Large intestine (tissue), 3 donors: ENCODE results near the gene C14orf180. TPM values are rescaled to one million over a fixed set of nuclear protein-coding genes. Genes with fewer than 3 reads are reported as not detected.
A peak's percentile ranks its signal among the peaks of the same experiment; 100 is the strongest.

ENCODE experiments used
- DNase-seq, 2 donors: peaks; one replicate each; pipeline versions ENCODE4 v3.0.0 to v3.0.0-alpha.2; 2013
- H3K27ac ChIP-seq: one replicate; pipeline ENCODE4 v1.5.1; 2013; ENCODE audit warnings: low read length
- H3K27me3 ChIP-seq: 2 replicates; pipeline ENCODE4 v1.6.1; 2013; ENCODE audit warnings: low read length; ENCODE audit not compliant: control insufficient read depth, insufficient read depth
- H3K36me3 ChIP-seq: 2 replicates; pipeline ENCODE4 v1.6.1; 2013; ENCODE audit warnings: low read length; ENCODE audit not compliant: control insufficient read depth, insufficient read depth
- H3K4me1 ChIP-seq: one replicate; pipeline ENCODE4 v1.6.1; 2013; ENCODE audit warnings: low read length; ENCODE audit not compliant: control insufficient read depth, insufficient read depth
- H3K4me3 ChIP-seq: one replicate; pipeline ENCODE4 v1.5.1; 2013; ENCODE audit warnings: low read length
- H3K9me3 ChIP-seq: one replicate; pipeline ENCODE4 v1.6.1; 2013; ENCODE audit warnings: mild to moderate bottlenecking, low read depth, low read length, moderate library complexity; ENCODE audit not compliant: control insufficient read depth
- whole genome bisulfite sequencing: methylation state at CpG from one replicate; pipeline ENCODE4 v1.1.5; 2013; ENCODE audit warnings: low lambda C conversion rate; ENCODE audit not compliant: insufficient coverage; 5-methylcytosine and 5-hydroxymethylcytosine counted together
- polyA plus RNA-seq: library from polyadenylated mRNA; unstranded; fragments of 120-200 nt; gene quantifications from one replicate; pipeline ENCODE4 v1.2.1, GENCODE V29; 2013

Gene C14orf180
- polyA plus RNA-seq, 1 donor: 0.22 TPM

GRCh38 chr14:104562606-104563005, 17.0 kb upstream of the C14orf180 start:
- Histone ChIP-seq H3K27ac (no peak overlapping the region), H3K27me3 (peaks cover 20% of the 10 kb centered on the region), H3K9me3 (no peaks in the 10 kb centered on the region), H3K36me3 (no peaks in the 10 kb centered on the region), H3K4me3 (no peak overlapping the region), H3K4me1 (peaks cover 8% of the 10 kb centered on the region)
- no peak for DNase-seq
- no CpG with 5 or more reads among the region's 5 CpGs for WGBS

GRCh38 chr14:104563191-104563741, 16.3 kb upstream of the C14orf180 start:
- Histone ChIP-seq H3K27ac (no peak overlapping the region), H3K36me3 (no peaks in the 10 kb centered on the region), H3K4me1 (peaks cover 8% of the 10 kb centered on the region), H3K9me3 (no peaks in the 10 kb centered on the region), H3K4me3 (no peak overlapping the region), H3K27me3 (peaks cover 20% of the 10 kb centered on the region)
- no peak for DNase-seq
- no CpG with 5 or more reads among the region's 15 CpGs for WGBS

GRCh38 chr14:104563742-104564615, 15.6 kb upstream of the C14orf180 start:
- DNase-seq: peak; percentile 52 to 65
- H3K27ac ChIP-seq: no peak overlapping the region
- no peaks in the 10 kb centered on the region for H3K9me3 ChIP-seq
- peaks cover 20% of the 10 kb centered on the region for H3K27me3 ChIP-seq
- peaks cover 8% of the 10 kb centered on the region for H3K4me1 ChIP-seq
- WGBS: no CpG with 5 or more reads among the region's 27 CpGs
- no peak overlapping the region for H3K4me3 ChIP-seq
- H3K36me3 ChIP-seq: no peaks in the 10 kb centered on the region

GRCh38 chr14:104564744-104565679, 14.6 kb upstream of the C14orf180 start:
- H3K9me3 ChIP-seq: no peaks in the 10 kb centered on the region
- peaks cover 8% of the 10 kb centered on the region for H3K4me1 ChIP-seq
- H3K27me3 ChIP-seq: peaks cover 20% of the 10 kb centered on the region
- no peak overlapping the region for H3K4me3 ChIP-seq
- no peak overlapping the region for H3K27ac ChIP-seq
- WGBS: no CpG with 5 or more reads among the region's 30 CpGs
- no peak for DNase-seq
- H3K36me3 ChIP-seq: no peaks in the 10 kb centered on the region

GRCh38 chr14:104567141-104567956, 12.2 kb upstream of the C14orf180 start:
- H3K4me1 ChIP-seq: peaks cover 15% of the 10 kb centered on the region
- H3K36me3 ChIP-seq: no peaks in the 10 kb centered on the region
- DNase-seq: no peak
- H3K27ac ChIP-seq: no peak overlapping the region
- H3K9me3 ChIP-seq: no peaks in the 10 kb centered on the region
- H3K27me3 ChIP-seq: peaks cover 16% of the 10 kb centered on the region
- WGBS: no CpG with 5 or more reads among the region's 27 CpGs
- no peak overlapping the region for H3K4me3 ChIP-seq

- Histone ChIP-seq H3K9me3 (no peaks in the 10 kb centered on the region), H3K36me3 (no peaks in the 10 kb centered on the region), H3K27ac (no peak overlapping the region), H3K27me3 (peaks cover 16% of the 10 kb centered on the region), H3K4me3 (no peak overlapping the region), H3K4me1 (peaks cover 15% of the 10 kb centered on the region)
- no peak for DNase-seq
- no CpG with 5 or more reads among the region's 9 CpGs for WGBS
Observed at GRCh38 chr14:104567957-104568225, 11.7 kb upstream of the C14orf180 start.

- peaks cover 16% of the 10 kb centered on the region for H3K27me3 ChIP-seq
- DNase-seq: no peak
- WGBS: no CpG with 5 or more reads among the region's 11 CpGs
Observed at GRCh38 chr14:104568620-104569019, 10.9 kb upstream of the C14orf180 start.

GRCh38 chr14:104569435-104569834, 10.1 kb upstream of the C14orf180 start:
- WGBS: no CpG with 5 or more reads among the region's 10 CpGs

More at GRCh38 chr14:104568620-104569019, 10.9 kb upstream of the C14orf180 start:
- H3K9me3 ChIP-seq: no peaks in the 10 kb centered on the region
- H3K4me3 ChIP-seq: no peak overlapping the region
- H3K36me3 ChIP-seq: no peaks in the 10 kb centered on the region
- no peak overlapping the region for H3K27ac ChIP-seq
- H3K4me1 ChIP-seq: peaks cover 18% of the 10 kb centered on the region

GRCh38 chr14:104571246-104571645, 8.3 kb upstream of the C14orf180 start:
- H3K27ac ChIP-seq: no peak overlapping the region
- H3K4me3 ChIP-seq: no peak overlapping the region
- no peaks in the 10 kb centered on the region for H3K9me3 ChIP-seq
- H3K36me3 ChIP-seq: no peaks in the 10 kb centered on the region
- no CpG with 5 or more reads among the region's 16 CpGs for WGBS
- DNase-seq: no peak
- peaks cover 38% of the 10 kb centered on the region for H3K4me1 ChIP-seq
- H3K27me3 ChIP-seq: no peaks in the 10 kb centered on the region

More at GRCh38 chr14:104569435-104569834, 10.1 kb upstream of the C14orf180 start:
- H3K9me3 ChIP-seq: no peaks in the 10 kb centered on the region
- H3K36me3 ChIP-seq: no peaks in the 10 kb centered on the region
- no peak for DNase-seq
- peaks cover 20% of the 10 kb centered on the region for H3K4me1 ChIP-seq
- no peak overlapping the region for H3K4me3 ChIP-seq
- H3K27me3 ChIP-seq: peaks cover 12% of the 10 kb centered on the region
- H3K27ac ChIP-seq: no peak overlapping the region
